Smooth muscle cell (in vitro differentiated cells): ENCODE data around the gene CD300LF. TPM values are rescaled to one million over a fixed set of nuclear protein-coding genes. Genes with fewer than 3 reads are reported as not detected.

Experiments used
- DNase-seq: peaks from one replicate; lab custom pipeline; 2025; ENCODE audit not compliant: unreplicated experiment; lab: John Stamatoyannopoulos, UW
- H2AFZ ChIP-seq: fragments of 200-600 bp; sonication (generic); 2 replicates; pipeline ENCODE4 v1.6.0; 2016; ENCODE audit warnings: antibody characterized with exemption, low read depth, mild to moderate bottlenecking
- H3F3A ChIP-seq: fragments of 200-600 bp; sonication (generic); 2 replicates; pipeline ENCODE4 v1.6.0; 2017; ENCODE audit warnings: antibody characterized with exemption, low read depth
- H3K27ac ChIP-seq: fragments of 200-600 bp; sonication (generic); 2 replicates; pipeline ENCODE4 v1.5.1; 2016; ENCODE audit warnings: low read depth, mild to moderate bottlenecking
- H3K27me3 ChIP-seq: fragments of 200-600 bp; sonication (generic); 2 replicates; pipeline ENCODE4 v1.6.1; 2016; ENCODE audit warnings: low read depth, mild to moderate bottlenecking
- H3K36me3 ChIP-seq: fragments of 200-600 bp; sonication (generic); 2 replicates; pipeline ENCODE4 v1.5.1; 2016; ENCODE audit warnings: low read depth
- H3K4me1 ChIP-seq: fragments of 200-600 bp; sonication (generic); 2 replicates; pipeline ENCODE4 v1.5.1; 2016; ENCODE audit warnings: low read depth
- H3K4me2 ChIP-seq: fragments of 200-600 bp; sonication (generic); 2 replicates; pipeline ENCODE4 v1.6.0; 2016; ENCODE audit warnings: mild to moderate bottlenecking
- H3K4me3 ChIP-seq: fragments of 200-600 bp; sonication (generic); 2 replicates; pipeline ENCODE4 v1.5.1; 2016; ENCODE audit warnings: mild to moderate bottlenecking
- H3K79me2 ChIP-seq: fragments of 200-600 bp; sonication (generic); 2 replicates; pipeline ENCODE4 v1.6.0; 2016; ENCODE audit warnings: low read depth, mild to moderate bottlenecking
- H3K9ac ChIP-seq: fragments of 200-600 bp; sonication (generic); 2 replicates; pipeline ENCODE4 v1.6.0; 2016; ENCODE audit warnings: low read depth
- H3K9me3 ChIP-seq: fragments of 200-600 bp; sonication (generic); replicated peaks from 2 replicates; pipeline ENCODE4 v1.5.1; 2016; ENCODE audit warnings: low read depth
- H4K20me1 ChIP-seq: fragments of 200-600 bp; sonication (generic); 2 replicates; pipeline ENCODE4 v1.6.0; 2016; ENCODE audit warnings: low read depth
- CTCF ChIP-seq: fragments of 200-600 bp; sonication (generic); IDR thresholded peaks from 2 replicates; pipeline ENCODE4 v1.5.1; 2017; ENCODE audit warnings: borderline replicate concordance, mild to moderate bottlenecking, antibody characterized with exemption; ENCODE audit not compliant: insufficient read depth, poor library complexity, severe bottlenecking
- WGBS: methylation state at CpG from one replicate; pipeline ENCODE4 v1.1.7; 2016; ENCODE audit warnings: low lambda C conversion rate; 5-methylcytosine and 5-hydroxymethylcytosine counted together
- polyA plus RNA-seq: library from polyadenylated mRNA; unstranded; fragments of >200 nt; fragmentation: Nextera tagmentation; extraction: Ambion mirVana; gene quantifications from 2 replicates; pipeline ENCODE4 v1.2.1, GENCODE V29; 2016
- total RNA-seq: library from RNA; depleted of rRNA; stranded (reverse); fragments of >200 nt; gene quantifications from 2 replicates; pipeline ENCODE4 v1.2.3, GENCODE V29; 2014

The CD300LF gene
- total and polyA plus RNA-seq, 2 experiments from 2014 or later: not detected

- WGBS: 89% methylated on average over 16 of the region's 16 CpGs
- DNase-seq: no peak
- Histone ChIP-seq H3K27ac (no peak overlapping the region), H3K4me3 (no peak overlapping the region), H2AFZ (no peak overlapping the region), H3K9me3 (no peaks in the 10 kb centered on the region), H4K20me1 (no peaks in the 10 kb centered on the region), H3F3A (no peaks in the 10 kb centered on the region), H3K4me2 (no peak overlapping the region), H3K27me3 (peaks cover 23% of the 10 kb centered on the region), H3K79me2 (no peaks in the 10 kb centered on the region), H3K4me1 (no peaks in the 10 kb centered on the region), H3K36me3 (no peaks in the 10 kb centered on the region), H3K9ac (no peak overlapping the region)
- TF ChIP-seq CTCF: no peak
Measured at GRCh38 chr17:74730491-74731346, 18.0 kb upstream of the CD300LF start.

- H3K9ac ChIP-seq: no peak overlapping the region
Measured at GRCh38 chr17:74729866-74730265, 17.1 kb upstream of the CD300LF start.

GRCh38 chr17:74729368-74729767, 16.6 kb upstream of the CD300LF start:
- Histone ChIP-seq H3K4me2 (no peak overlapping the region), H3K4me3 (no peak overlapping the region), H3K9me3 (no peaks in the 10 kb centered on the region), H2AFZ (no peak overlapping the region), H3K27ac (no peak overlapping the region), H3K9ac (no peak overlapping the region), H3F3A (no peaks in the 10 kb centered on the region), H3K4me1 (no peaks in the 10 kb centered on the region), H4K20me1 (no peaks in the 10 kb centered on the region), H3K36me3 (no peaks in the 10 kb centered on the region), H3K79me2 (no peaks in the 10 kb centered on the region), H3K27me3 (peaks cover 9% of the 10 kb centered on the region)
- no peak for DNase-seq
- WGBS: 95% methylated on average over 5 of the region's 5 CpGs
- TF ChIP-seq CTCF: no peak

More at GRCh38 chr17:74729866-74730265, 17.1 kb upstream of the CD300LF start:
- TF ChIP-seq CTCF: no peak
- Histone ChIP-seq H3F3A (no peaks in the 10 kb centered on the region), H3K4me3 (no peak overlapping the region), H3K79me2 (no peaks in the 10 kb centered on the region), H3K27ac (no peak overlapping the region), H3K4me1 (no peaks in the 10 kb centered on the region), H3K36me3 (no peaks in the 10 kb centered on the region), H3K27me3 (peaks cover 14% of the 10 kb centered on the region), H3K9me3 (no peaks in the 10 kb centered on the region), H4K20me1 (no peaks in the 10 kb centered on the region), H2AFZ (no peak overlapping the region), H3K4me2 (no peak overlapping the region)
- no peak for DNase-seq
- 90% methylated on average over 15 of the region's 15 CpGs for WGBS

- H3K9ac ChIP-seq: no peak overlapping the region
- H3K79me2 ChIP-seq: no peaks in the 10 kb centered on the region
- WGBS: 98% methylated on average over 3 of the region's 3 CpGs
- H3K36me3 ChIP-seq: no peaks in the 10 kb centered on the region
- no peaks in the 10 kb centered on the region for H3F3A ChIP-seq
- H4K20me1 ChIP-seq: no peaks in the 10 kb centered on the region
- H3K27ac ChIP-seq: no peak overlapping the region
- no peak overlapping the region for H2AFZ ChIP-seq
- DNase-seq: no peak
- H3K4me2 ChIP-seq: no peak overlapping the region
- no peak for TF ChIP-seq CTCF
- H3K9me3 ChIP-seq: no peaks in the 10 kb centered on the region
- peaks cover 6% of the 10 kb centered on the region for H3K27me3 ChIP-seq
- H3K4me1 ChIP-seq: no peaks in the 10 kb centered on the region
- H3K4me3 ChIP-seq: no peak overlapping the region
Measured at GRCh38 chr17:74728702-74729075, 16.0 kb upstream of the CD300LF start.
